ENCODE measurements around the gene HS6ST3.

The HS6ST3 gene

DNA sequence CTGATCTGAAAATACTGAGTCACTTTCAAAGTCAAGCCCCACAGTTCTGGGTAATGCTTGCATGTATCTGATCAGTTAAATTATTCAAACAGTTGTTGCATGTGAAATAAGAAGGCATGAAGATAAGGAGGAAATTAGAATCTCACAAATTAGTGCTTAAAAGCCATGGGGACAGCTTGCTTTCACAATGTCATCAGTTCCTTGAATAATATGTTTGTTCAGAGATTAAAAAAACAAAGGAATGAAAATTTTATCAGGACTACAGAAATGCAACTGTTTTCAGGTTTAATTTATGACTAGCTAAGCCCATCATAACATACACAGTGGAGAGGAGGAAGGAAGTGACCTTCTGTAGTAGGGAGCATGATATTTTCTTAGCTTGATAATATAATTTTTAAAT, 754.3 kb downstream of the HS6ST3 start:
- no peak overlapping the region for H3K4me3 ChIP-seq (ENCODE audit: low read length in 2 of 2)
- no peaks in the 10 kb centered on the region for H3K9me3 ChIP-seq (ENCODE audit: control insufficient read depth in 2 of 2, low read length in 2 of 2)
- H3K9ac ChIP-seq (ENCODE audit: low read length in 2 of 2): no peak overlapping the region
- H3K27ac ChIP-seq (ENCODE audit: low read length): no peak overlapping the region
- no peaks in the 10 kb centered on the region for H3K4me1 ChIP-seq (ENCODE audit: control insufficient read depth, insufficient read depth, low read length)
- no peaks in the 10 kb centered on the region for H3K27me3 ChIP-seq (ENCODE audit: control insufficient read depth in 1 of 2, insufficient read depth in 2 of 2, low read length in 2 of 2)
- no peaks in the 10 kb centered on the region for H3K36me3 ChIP-seq (ENCODE audit: control insufficient read depth in 2 of 2, insufficient read depth in 2 of 2, low read length in 2 of 2)

DNA sequence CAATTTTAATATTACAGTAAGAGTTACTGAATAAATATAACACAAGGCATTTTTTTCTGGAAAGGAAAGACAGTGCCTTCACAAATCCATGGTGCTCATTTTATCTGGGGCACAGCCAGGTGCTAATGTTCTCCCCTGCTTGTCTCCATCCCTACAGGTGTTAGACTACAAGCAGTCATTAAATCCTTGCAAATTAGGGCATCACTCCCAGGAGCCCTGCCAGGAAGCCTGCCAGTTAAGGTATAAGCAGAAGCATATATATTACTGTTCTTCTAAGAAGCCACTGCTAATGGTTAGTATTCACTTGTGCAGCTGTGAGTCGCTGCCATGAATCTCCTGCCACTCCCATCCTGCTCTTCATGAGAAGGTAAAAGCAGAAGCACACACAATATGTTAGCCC, 754.7 kb downstream of the HS6ST3 start:
- H3K9ac ChIP-seq (ENCODE audit: low read length in 2 of 2): no peak overlapping the region
- H3K27ac ChIP-seq (ENCODE audit: low read length): no peak overlapping the region
- no peaks in the 10 kb centered on the region for H3K36me3 ChIP-seq (ENCODE audit: control insufficient read depth in 2 of 2, insufficient read depth in 2 of 2, low read length in 2 of 2)
- H3K4me3 ChIP-seq (ENCODE audit: low read length in 2 of 2): no peak overlapping the region
- H3K27me3 ChIP-seq (ENCODE audit: control insufficient read depth in 1 of 2, insufficient read depth in 2 of 2, low read length in 2 of 2): no peaks in the 10 kb centered on the region
- no peaks in the 10 kb centered on the region for H3K4me1 ChIP-seq (ENCODE audit: control insufficient read depth, insufficient read depth, low read length)
- no peaks in the 10 kb centered on the region for H3K9me3 ChIP-seq (ENCODE audit: control insufficient read depth in 2 of 2, low read length in 2 of 2)

DNA sequence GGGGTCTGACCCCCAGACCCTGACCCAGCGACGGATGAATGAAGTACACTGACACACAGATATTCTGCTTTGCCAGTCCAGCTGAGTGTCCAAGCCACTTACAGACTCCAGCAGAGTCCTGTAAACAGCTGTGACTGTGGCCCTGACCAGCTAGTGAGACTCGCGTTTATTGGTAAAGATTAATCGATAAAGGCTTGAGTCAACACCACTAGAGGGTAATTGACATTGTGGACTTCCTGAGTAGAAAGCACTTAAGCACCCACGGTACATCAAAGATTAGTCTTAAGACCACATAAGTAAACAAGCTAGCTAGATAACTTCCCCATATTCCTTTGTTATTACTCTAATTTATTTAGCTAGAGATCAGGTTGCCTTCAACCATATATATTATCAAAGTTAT, 758.4 kb downstream of the HS6ST3 start:
- no peak overlapping the region for H3K4me3 ChIP-seq (ENCODE audit: low read length in 2 of 2)
- H3K9ac ChIP-seq (ENCODE audit: low read length in 2 of 2): no peak overlapping the region
- no peaks in the 10 kb centered on the region for H3K9me3 ChIP-seq (ENCODE audit: control insufficient read depth in 2 of 2, low read length in 2 of 2)
- H3K27ac ChIP-seq (ENCODE audit: low read length): no peak overlapping the region
- H3K36me3 ChIP-seq (ENCODE audit: control insufficient read depth in 2 of 2, insufficient read depth in 2 of 2, low read length in 2 of 2): no peaks in the 10 kb centered on the region
- H3K4me1 ChIP-seq (ENCODE audit: control insufficient read depth, insufficient read depth, low read length): no peaks in the 10 kb centered on the region
- H3K27me3 ChIP-seq (ENCODE audit: control insufficient read depth in 1 of 2, insufficient read depth in 2 of 2, low read length in 2 of 2): no peaks in the 10 kb centered on the region

DNA sequence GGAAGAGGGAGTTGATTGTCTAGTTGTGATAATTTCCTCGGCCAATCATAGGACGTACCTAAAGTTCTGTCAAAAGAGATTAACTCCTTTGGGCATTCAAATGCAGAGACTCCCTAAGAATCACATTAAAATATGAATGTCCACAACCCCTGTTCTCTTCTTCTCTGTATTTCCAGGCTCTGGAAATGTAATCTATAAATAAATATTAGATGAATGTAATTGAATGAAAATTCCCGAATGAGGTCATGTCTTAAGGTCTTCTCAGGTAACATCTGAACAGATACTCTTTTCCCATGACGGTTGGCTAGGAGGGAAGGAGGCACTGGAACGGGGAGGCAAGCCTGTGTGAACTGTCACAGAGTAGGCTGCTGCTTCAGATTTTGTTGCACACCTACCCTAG, 759.2 kb downstream of the HS6ST3 start:
- no peak overlapping the region for H3K9ac ChIP-seq (ENCODE audit: low read length in 2 of 2)
- H3K36me3 ChIP-seq (ENCODE audit: control insufficient read depth in 2 of 2, insufficient read depth in 2 of 2, low read length in 2 of 2): no peaks in the 10 kb centered on the region
- no peak overlapping the region for H3K4me3 ChIP-seq (ENCODE audit: low read length in 2 of 2)
- H3K9me3 ChIP-seq (ENCODE audit: control insufficient read depth in 2 of 2, low read length in 2 of 2): no peaks in the 10 kb centered on the region
- H3K27ac ChIP-seq (ENCODE audit: low read length): no peak overlapping the region
- no peaks in the 10 kb centered on the region for H3K4me1 ChIP-seq (ENCODE audit: control insufficient read depth, insufficient read depth, low read length)
- H3K27me3 ChIP-seq (ENCODE audit: control insufficient read depth in 1 of 2, insufficient read depth in 2 of 2, low read length in 2 of 2): no peaks in the 10 kb centered on the region

DNA sequence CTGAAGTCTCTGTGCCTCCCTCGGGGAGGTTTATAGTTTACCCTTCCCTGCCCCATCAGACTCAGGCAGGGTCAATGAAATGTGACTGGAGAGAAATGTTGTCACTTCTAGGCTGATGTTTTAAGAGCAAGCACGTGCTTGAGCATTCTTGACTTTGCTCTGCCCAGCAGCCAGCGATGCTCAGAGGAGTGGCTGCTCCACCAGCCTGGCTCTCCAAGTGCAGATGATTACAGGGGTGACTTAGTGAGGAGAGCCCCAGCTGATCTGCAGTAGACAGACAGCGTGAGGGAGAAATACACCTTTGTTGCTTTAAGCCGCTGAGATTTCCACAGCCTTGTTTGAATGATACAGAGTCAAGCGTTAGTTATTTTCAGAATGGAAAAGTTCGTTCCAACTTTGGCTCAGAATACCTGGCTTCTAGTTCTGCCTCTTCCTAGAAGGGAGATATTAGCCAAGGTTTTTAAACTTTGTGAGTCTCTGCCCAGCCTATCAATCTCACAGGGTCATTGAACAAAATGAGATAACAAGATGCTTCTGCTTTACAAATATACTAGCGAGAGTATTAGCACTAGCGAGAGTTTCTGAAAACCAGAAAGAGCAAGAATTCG, 760.7 kb downstream of the HS6ST3 start:
- no peaks in the 10 kb centered on the region for H3K36me3 ChIP-seq (ENCODE audit: control insufficient read depth in 2 of 2, insufficient read depth in 2 of 2, low read length in 2 of 2)
- H3K4me1 ChIP-seq (ENCODE audit: control insufficient read depth, insufficient read depth, low read length): no peaks in the 10 kb centered on the region
- no peak overlapping the region for H3K9ac ChIP-seq (ENCODE audit: low read length in 2 of 2)
- H3K9me3 ChIP-seq (ENCODE audit: control insufficient read depth in 2 of 2, low read length in 2 of 2): no peaks in the 10 kb centered on the region
- H3K4me3 ChIP-seq (ENCODE audit: low read length in 2 of 2): no peak overlapping the region
- H3K27ac ChIP-seq (ENCODE audit: low read length): no peak overlapping the region
- H3K27me3 ChIP-seq (ENCODE audit: control insufficient read depth in 1 of 2, insufficient read depth in 2 of 2, low read length in 2 of 2): no peaks in the 10 kb centered on the region

- H3K27me3 ChIP-seq (ENCODE audit: control insufficient read depth in 1 of 2, insufficient read depth in 2 of 2, low read length in 2 of 2): no peaks in the 10 kb centered on the region
- no peaks in the 10 kb centered on the region for H3K4me1 ChIP-seq (ENCODE audit: control insufficient read depth, insufficient read depth, low read length)
- H3K36me3 ChIP-seq (ENCODE audit: control insufficient read depth in 2 of 2, insufficient read depth in 2 of 2, low read length in 2 of 2): no peaks in the 10 kb centered on the region
- H3K9ac ChIP-seq (ENCODE audit: low read length in 2 of 2): no peak overlapping the region
- no peaks in the 10 kb centered on the region for H3K9me3 ChIP-seq (ENCODE audit: control insufficient read depth in 2 of 2, low read length in 2 of 2)
- no peak overlapping the region for H3K27ac ChIP-seq (ENCODE audit: low read length)
- H3K4me3 ChIP-seq (ENCODE audit: low read length in 2 of 2): no peak overlapping the region
Measured at GRCh38 chr13:96851856-96852445, 762.0 kb downstream of the HS6ST3 start.

GRCh38 chr13:96858133-96858826, 768.4 kb downstream of the HS6ST3 start:
- no peak overlapping the region for H3K27ac ChIP-seq (ENCODE audit: low read length)

GRCh38 chr13:96860882-96861281, 771.0 kb downstream of the HS6ST3 start:
- Histone ChIP-seq H3K4me1 (ENCODE audit: control insufficient read depth, insufficient read depth, low read length) (no peaks in the 10 kb centered on the region), H3K9me3 (ENCODE audit: control insufficient read depth in 2 of 2, low read length in 2 of 2) (peaks cover 0 to 2% of the 10 kb centered on the region in 2 donors), H3K9ac (ENCODE audit: low read length in 2 of 2) (no peak overlapping the region), H3K4me3 (ENCODE audit: low read length in 2 of 2) (no peak overlapping the region), H3K27ac (ENCODE audit: low read length) (no peak overlapping the region), H3K36me3 (ENCODE audit: control insufficient read depth in 2 of 2, insufficient read depth in 2 of 2, low read length in 2 of 2) (no peaks in the 10 kb centered on the region), H3K27me3 (ENCODE audit: control insufficient read depth in 1 of 2, insufficient read depth in 2 of 2, low read length in 2 of 2) (no peaks in the 10 kb centered on the region)

More at GRCh38 chr13:96858133-96858826, 768.4 kb downstream of the HS6ST3 start:
- H3K4me1 ChIP-seq (ENCODE audit: control insufficient read depth, insufficient read depth, low read length): no peaks in the 10 kb centered on the region
- H3K27me3 ChIP-seq (ENCODE audit: control insufficient read depth in 1 of 2, insufficient read depth in 2 of 2, low read length in 2 of 2): no peaks in the 10 kb centered on the region
- no peak overlapping the region for H3K9ac ChIP-seq (ENCODE audit: low read length in 2 of 2)
- H3K4me3 ChIP-seq (ENCODE audit: low read length in 2 of 2): no peak overlapping the region
- no peaks in the 10 kb centered on the region for H3K9me3 ChIP-seq (ENCODE audit: control insufficient read depth in 2 of 2, low read length in 2 of 2)
- no peaks in the 10 kb centered on the region for H3K36me3 ChIP-seq (ENCODE audit: control insufficient read depth in 2 of 2, insufficient read depth in 2 of 2, low read length in 2 of 2)

DNA sequence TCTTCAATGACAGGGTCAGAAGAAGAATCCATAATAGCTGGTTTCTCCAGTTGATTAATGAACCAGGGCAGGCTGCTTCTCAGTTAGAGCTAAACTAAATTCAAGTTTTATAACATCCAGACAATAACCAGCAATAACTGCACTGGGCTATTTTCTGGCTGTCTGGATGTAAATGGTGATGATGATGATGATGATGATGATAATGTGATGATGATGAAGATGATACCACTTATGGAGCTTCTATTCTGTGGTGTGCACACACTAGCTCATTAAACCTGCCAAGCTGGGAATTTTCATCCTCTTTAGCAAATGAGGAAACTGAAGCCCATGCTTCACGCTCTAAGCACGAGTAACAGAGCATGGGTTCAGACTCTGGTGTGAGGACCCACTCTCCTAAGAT, 772.2 kb downstream of the HS6ST3 start:
- no peaks in the 10 kb centered on the region for H3K27me3 ChIP-seq (ENCODE audit: control insufficient read depth in 1 of 2, insufficient read depth in 2 of 2, low read length in 2 of 2)
- H3K9me3 ChIP-seq (ENCODE audit: control insufficient read depth in 2 of 2, low read length in 2 of 2): peaks cover 0 to 2% of the 10 kb centered on the region in 2 donors
- H3K4me3 ChIP-seq (ENCODE audit: low read length in 2 of 2): no peak overlapping the region
- no peaks in the 10 kb centered on the region for H3K4me1 ChIP-seq (ENCODE audit: control insufficient read depth, insufficient read depth, low read length)
- no peak overlapping the region for H3K27ac ChIP-seq (ENCODE audit: low read length)
- no peak overlapping the region for H3K9ac ChIP-seq (ENCODE audit: low read length in 2 of 2)
- no peaks in the 10 kb centered on the region for H3K36me3 ChIP-seq (ENCODE audit: control insufficient read depth in 2 of 2, insufficient read depth in 2 of 2, low read length in 2 of 2)

- H3K27me3 ChIP-seq (ENCODE audit: control insufficient read depth in 1 of 2, insufficient read depth in 2 of 2, low read length in 2 of 2): no peaks in the 10 kb centered on the region
- H3K4me1 ChIP-seq (ENCODE audit: control insufficient read depth, insufficient read depth, low read length): no peaks in the 10 kb centered on the region
- no peak overlapping the region for H3K27ac ChIP-seq (ENCODE audit: low read length)
- peaks cover 0 to 2% of the 10 kb centered on the region in 2 donors for H3K9me3 ChIP-seq (ENCODE audit: control insufficient read depth in 2 of 2, low read length in 2 of 2)
- H3K4me3 ChIP-seq (ENCODE audit: low read length in 2 of 2): no peak overlapping the region
- no peak overlapping the region for H3K9ac ChIP-seq (ENCODE audit: low read length in 2 of 2)
- no peaks in the 10 kb centered on the region for H3K36me3 ChIP-seq (ENCODE audit: control insufficient read depth in 2 of 2, insufficient read depth in 2 of 2, low read length in 2 of 2)
Measured at GRCh38 chr13:96862999-96863398, 773.1 kb downstream of the HS6ST3 start.

DNA sequence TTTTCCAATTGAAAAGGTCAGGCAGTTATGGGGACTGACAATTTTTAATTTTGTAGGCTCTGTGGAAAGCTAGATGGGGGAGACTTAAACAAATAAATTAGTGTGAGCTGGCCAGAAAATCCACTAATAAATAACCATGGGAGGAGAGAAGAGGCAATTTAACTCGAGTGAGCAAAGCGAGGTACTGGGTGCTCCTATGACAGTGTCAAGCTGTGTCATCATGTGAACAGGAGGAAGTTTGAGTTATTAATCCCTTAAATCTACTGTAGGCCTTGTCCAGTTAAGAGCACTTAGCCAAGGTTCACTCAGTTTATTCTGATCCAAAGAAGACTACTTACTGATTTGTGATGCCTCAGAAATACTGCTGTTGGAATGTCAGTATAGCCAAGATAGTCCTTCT, 781.6 kb downstream of the HS6ST3 start:
- Histone ChIP-seq H3K27ac (ENCODE audit: low read length) (no peak overlapping the region), H3K4me1 (ENCODE audit: control insufficient read depth, insufficient read depth, low read length) (no peaks in the 10 kb centered on the region), H3K9ac (ENCODE audit: low read length in 2 of 2) (no peak overlapping the region), H3K9me3 (ENCODE audit: control insufficient read depth in 2 of 2, low read length in 2 of 2) (peaks cover 0 to 2% of the 10 kb centered on the region in 2 donors), H3K36me3 (ENCODE audit: control insufficient read depth in 2 of 2, insufficient read depth in 2 of 2, low read length in 2 of 2) (no peaks in the 10 kb centered on the region), H3K4me3 (ENCODE audit: low read length in 2 of 2) (no peak overlapping the region), H3K27me3 (ENCODE audit: control insufficient read depth in 1 of 2, insufficient read depth in 2 of 2, low read length in 2 of 2) (no peaks in the 10 kb centered on the region)

Data from stomach smooth muscle (tissue), 2 donors.